ENCODE results near the gene HEPHL1. TPM values are rescaled to one million over a fixed set of nuclear protein-coding genes. Genes with fewer than 3 reads are reported as not detected.

HEPHL1 gene
- total RNA-seq, 1 donor from 2014 or later, result not detected

DNA sequence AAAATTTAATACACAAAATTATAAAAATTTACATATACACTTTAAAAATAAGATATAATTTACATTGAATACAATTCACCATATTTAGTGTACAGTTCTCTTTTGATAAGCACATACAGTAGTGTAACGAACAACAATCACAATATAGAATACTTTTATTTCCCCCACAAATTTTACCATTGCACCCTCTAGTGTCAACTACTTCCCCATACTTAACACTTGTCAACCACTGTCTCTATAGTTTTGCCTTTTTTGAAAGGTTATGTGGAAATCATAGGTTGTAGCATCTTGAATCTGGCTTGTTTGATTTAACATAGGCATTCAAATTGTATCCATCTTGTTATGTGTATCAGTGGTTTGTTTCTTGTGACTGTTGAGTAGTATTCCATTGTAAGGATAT, 86.2 kb downstream of the HEPHL1 start:
- H3K27ac ChIP-seq (ENCODE audit: low read depth, low read length), result no peak overlapping the region
- DNase-seq (ENCODE audit: low read depth), result no peak
- no peak overlapping the region for H3K4me2 ChIP-seq (ENCODE audit: low read length)
- no peak overlapping the region for H3K9ac ChIP-seq (ENCODE audit: low read length)
- no peaks in the 10 kb centered on the region for H4K20me1 ChIP-seq (ENCODE audit: insufficient read depth, low read length)
- H3K9me3 ChIP-seq (ENCODE audit: insufficient read depth, low read depth, low read length), result no peaks in the 10 kb centered on the region
- no peak for FAIRE-seq
- TF ChIP-seq, protein P1, sequence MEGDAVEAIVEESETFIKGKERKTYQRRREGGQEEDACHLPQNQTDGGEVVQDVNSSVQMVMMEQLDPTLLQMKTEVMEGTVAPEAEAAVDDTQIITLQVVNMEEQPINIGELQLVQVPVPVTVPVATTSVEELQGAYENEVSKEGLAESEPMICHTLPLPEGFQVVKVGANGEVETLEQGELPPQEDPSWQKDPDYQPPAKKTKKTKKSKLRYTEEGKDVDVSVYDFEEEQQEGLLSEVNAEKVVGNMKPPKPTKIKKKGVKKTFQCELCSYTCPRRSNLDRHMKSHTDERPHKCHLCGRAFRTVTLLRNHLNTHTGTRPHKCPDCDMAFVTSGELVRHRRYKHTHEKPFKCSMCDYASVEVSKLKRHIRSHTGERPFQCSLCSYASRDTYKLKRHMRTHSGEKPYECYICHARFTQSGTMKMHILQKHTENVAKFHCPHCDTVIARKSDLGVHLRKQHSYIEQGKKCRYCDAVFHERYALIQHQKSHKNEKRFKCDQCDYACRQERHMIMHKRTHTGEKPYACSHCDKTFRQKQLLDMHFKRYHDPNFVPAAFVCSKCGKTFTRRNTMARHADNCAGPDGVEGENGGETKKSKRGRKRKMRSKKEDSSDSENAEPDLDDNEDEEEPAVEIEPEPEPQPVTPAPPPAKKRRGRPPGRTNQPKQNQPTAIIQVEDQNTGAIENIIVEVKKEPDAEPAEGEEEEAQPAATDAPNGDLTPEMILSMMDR (IDR thresholded peaks at IDR 0.05; ENCODE audit: insufficient read depth, low read depth, low read length), result no peak
- no peak for TF ChIP-seq EZH2 (IDR thresholded peaks at IDR 0.05; ENCODE audit: insufficient read depth, low read length)
- Mint-ChIP-seq H3K4me1 (ENCODE audit: low read depth, unreplicated experiment) (peaks cover 13% of the 10 kb centered on the region), H3K9me3 (ENCODE audit: unreplicated experiment) (no peaks in the 10 kb centered on the region), H3K36me3 (ENCODE audit: low read depth, unreplicated experiment) (no peaks in the 10 kb centered on the region), H3K4me3 (ENCODE audit: unreplicated experiment) (no peak overlapping the region), H3K27me3 (ENCODE audit: low read depth, unreplicated experiment) (no peaks in the 10 kb centered on the region), H3K27ac (ENCODE audit: unreplicated experiment) (no peak overlapping the region)
- H2AFZ ChIP-seq (ENCODE audit: low read depth, low read length), result no peak overlapping the region
- no peaks in the 10 kb centered on the region for H3K36me3 ChIP-seq (ENCODE audit: insufficient read depth, low read length)
- H3K79me2 ChIP-seq (ENCODE audit: insufficient read depth, low read length), result no peaks in the 10 kb centered on the region
- no peaks in the 10 kb centered on the region for H3K27me3 ChIP-seq (ENCODE audit: insufficient read depth, low read length)
- H3K4me1 ChIP-seq (ENCODE audit: insufficient read depth, low read length), result no peaks in the 10 kb centered on the region
- H3K4me3 ChIP-seq (ENCODE audit: insufficient read depth, low read depth, low read length), result no peak overlapping the region

DNA sequence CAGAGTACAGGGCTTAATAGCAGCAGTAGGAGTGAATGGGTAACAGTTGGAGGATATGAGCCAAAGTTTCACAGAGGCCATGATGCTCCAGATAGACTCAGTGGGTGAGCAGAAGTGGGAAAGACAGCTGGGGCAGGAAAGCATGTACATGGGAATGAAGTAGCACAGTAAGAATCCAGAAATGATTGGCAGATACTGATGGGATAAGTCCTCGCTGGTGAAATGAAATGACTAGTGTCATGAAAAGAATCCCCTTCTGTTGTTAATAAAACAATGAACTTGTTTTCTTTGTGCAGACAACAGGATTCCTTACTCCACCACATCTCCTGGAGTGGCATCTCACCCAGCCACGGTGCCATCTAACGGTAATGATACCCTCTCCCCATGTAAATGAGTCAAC, 90.1 kb downstream of the HEPHL1 start:
- Histone ChIP-seq H3K4me1 (ENCODE audit: insufficient read depth, low read length) (no peaks in the 10 kb centered on the region), H2AFZ (ENCODE audit: low read depth, low read length) (no peak overlapping the region), H3K36me3 (ENCODE audit: insufficient read depth, low read length) (no peaks in the 10 kb centered on the region), H3K4me3 (ENCODE audit: insufficient read depth, low read depth, low read length) (no peak overlapping the region), H3K4me2 (ENCODE audit: low read length) (no peak overlapping the region), H3K27ac (ENCODE audit: low read depth, low read length) (no peak overlapping the region), H3K9me3 (ENCODE audit: insufficient read depth, low read depth, low read length) (no peaks in the 10 kb centered on the region), H3K79me2 (ENCODE audit: insufficient read depth, low read length) (no peaks in the 10 kb centered on the region), H3K27me3 (ENCODE audit: insufficient read depth, low read length) (no peaks in the 10 kb centered on the region), H4K20me1 (ENCODE audit: insufficient read depth, low read length) (no peaks in the 10 kb centered on the region), H3K9ac (ENCODE audit: low read length) (no peak overlapping the region)
- no peak for DNase-seq (ENCODE audit: low read depth)
- no peaks in the 10 kb centered on the region for H3K36me3 Mint-ChIP-seq (ENCODE audit: low read depth, unreplicated experiment)
- no peak for TF ChIP-seq EZH2 (IDR thresholded peaks at IDR 0.05; ENCODE audit: insufficient read depth, low read length)
- TF ChIP-seq, protein P1 (IDR thresholded peaks at IDR 0.05; ENCODE audit: insufficient read depth, low read depth, low read length), result no peak
- peak overlapping the region; percentile 55 for H3K27ac Mint-ChIP-seq (ENCODE audit: unreplicated experiment)
- peaks cover 26% of the 10 kb centered on the region for H3K4me1 Mint-ChIP-seq (ENCODE audit: low read depth, unreplicated experiment)
- FAIRE-seq, result no peak
- H3K9me3 Mint-ChIP-seq (ENCODE audit: unreplicated experiment), result no peaks in the 10 kb centered on the region
- no peak overlapping the region for H3K4me3 Mint-ChIP-seq (ENCODE audit: unreplicated experiment)
- peaks cover 2% of the 10 kb centered on the region for H3K27me3 Mint-ChIP-seq (ENCODE audit: low read depth, unreplicated experiment)

DNA sequence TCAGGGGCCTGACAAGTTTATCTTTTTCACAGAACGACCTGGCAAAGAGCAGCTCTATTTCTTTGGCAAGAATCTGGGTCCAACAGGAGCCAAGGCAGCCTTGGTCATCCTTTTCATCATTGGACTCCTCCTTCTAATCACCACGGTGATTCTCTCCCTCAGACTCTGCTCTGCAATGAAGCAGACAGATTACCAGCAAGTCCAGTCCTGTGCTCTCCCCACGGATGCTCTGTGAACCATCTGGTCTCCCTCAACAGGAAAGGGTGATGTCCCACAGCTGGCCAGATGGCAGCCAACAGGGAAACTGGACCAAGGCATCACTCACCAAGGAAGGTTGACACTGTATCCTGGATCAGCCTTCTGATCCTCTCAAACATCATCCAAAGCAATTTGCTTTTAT, 90.5 kb downstream of the HEPHL1 start:
- Histone ChIP-seq H3K4me2 (ENCODE audit: low read length) (no peak overlapping the region), H3K4me1 (ENCODE audit: insufficient read depth, low read length) (peaks cover 3% of the 10 kb centered on the region), H3K36me3 (ENCODE audit: insufficient read depth, low read length) (no peaks in the 10 kb centered on the region), H2AFZ (ENCODE audit: low read depth, low read length) (no peak overlapping the region), H4K20me1 (ENCODE audit: insufficient read depth, low read length) (no peaks in the 10 kb centered on the region), H3K4me3 (ENCODE audit: insufficient read depth, low read depth, low read length) (no peak overlapping the region), H3K9ac (ENCODE audit: low read length) (no peak overlapping the region), H3K27ac (ENCODE audit: low read depth, low read length) (no peak overlapping the region), H3K79me2 (ENCODE audit: insufficient read depth, low read length) (no peaks in the 10 kb centered on the region), H3K9me3 (ENCODE audit: insufficient read depth, low read depth, low read length) (no peaks in the 10 kb centered on the region), H3K27me3 (ENCODE audit: insufficient read depth, low read length) (no peaks in the 10 kb centered on the region)
- no peak for TF ChIP-seq EZH2 (IDR thresholded peaks at IDR 0.05; ENCODE audit: insufficient read depth, low read length)
- TF ChIP-seq, protein P1 (IDR thresholded peaks at IDR 0.05; ENCODE audit: insufficient read depth, low read depth, low read length), result no peak
- Mint-ChIP-seq H3K27ac (ENCODE audit: unreplicated experiment) (peak overlapping the region; percentile 55), H3K9me3 (ENCODE audit: unreplicated experiment) (no peaks in the 10 kb centered on the region), H3K4me3 (ENCODE audit: unreplicated experiment) (no peak overlapping the region), H3K36me3 (ENCODE audit: low read depth, unreplicated experiment) (no peaks in the 10 kb centered on the region), H3K4me1 (ENCODE audit: low read depth, unreplicated experiment) (peaks cover 26% of the 10 kb centered on the region), H3K27me3 (ENCODE audit: low read depth, unreplicated experiment) (peaks cover 2% of the 10 kb centered on the region)
- DNase-seq (ENCODE audit: low read depth), result no peak
- no peak for FAIRE-seq
